Loucy (cell line): ENCODE data around the gene ARHGAP45.

ENCODE experiments used
- H2AFZ ChIP-seq: fragments of 200-600 bp; sonication (generic); 2 replicates; pipeline ENCODE4 v1.6.0; 2016; ENCODE audit warnings: antibody characterized with exemption, mild to moderate bottlenecking, low read length, moderate library complexity
- H3F3A ChIP-seq: fragments of 200-600 bp; 2 replicates; pipeline ENCODE4 v1.6.0; 2016; ENCODE audit warnings: antibody characterized with exemption, low read depth, mild to moderate bottlenecking
- H3K27me3 ChIP-seq: fragments of 200-600 bp; sonication (generic); 2 replicates; pipeline ENCODE4 v1.6.1; 2014; ENCODE audit warnings: low read length, mild to moderate bottlenecking; ENCODE audit not compliant: insufficient read depth, poor library complexity, severe bottlenecking
- H3K36me3 ChIP-seq: fragments of 200-600 bp; sonication (generic); 2 replicates; pipeline ENCODE4 v1.6.1; 2016; ENCODE audit warnings: low read length; ENCODE audit not compliant: insufficient read depth
- H3K4me1 ChIP-seq: fragments of 200-600 bp; sonication (generic); 2 replicates; pipeline ENCODE4 v1.5.1; 2014; ENCODE audit warnings: low read length, mild to moderate bottlenecking; ENCODE audit not compliant: insufficient read depth, poor library complexity, severe bottlenecking
- H3K4me2 ChIP-seq: fragments of 200-600 bp; sonication (generic); 2 replicates; pipeline ENCODE4 v1.6.0; 2014; ENCODE audit warnings: antibody characterized with exemption, low read length, low read depth, mild to moderate bottlenecking; ENCODE audit not compliant: poor library complexity, severe bottlenecking
- H3K4me3 ChIP-seq: fragments of 200-600 bp; sonication (generic); 2 replicates; pipeline ENCODE4 v1.5.1; 2014; ENCODE audit warnings: low read length, mild to moderate bottlenecking, mixed read lengths; ENCODE audit not compliant: poor library complexity, severe bottlenecking
- H3K79me2 ChIP-seq: fragments of 200-600 bp; sonication (generic); 2 replicates; pipeline ENCODE4 v1.6.1; 2014; ENCODE audit warnings: low read length; ENCODE audit not compliant: insufficient read depth
- H3K9ac ChIP-seq: fragments of 200-600 bp; sonication (generic); 2 replicates; pipeline ENCODE4 v1.6.0; 2014; ENCODE audit warnings: mild to moderate bottlenecking, low read depth, low read length, moderate library complexity; ENCODE audit not compliant: poor library complexity, severe bottlenecking
- H3K9me2 ChIP-seq: fragments of 200-600 bp; sonication (generic); replicated peaks from 2 replicates; pipeline ENCODE4 v1.6.1; 2016; ENCODE audit warnings: low read depth, low read length, mixed read lengths
- H3K9me3 ChIP-seq: fragments of 200-600 bp; sonication (generic); 2 replicates; pipeline ENCODE4 v1.6.1; 2014; ENCODE audit warnings: mild to moderate bottlenecking, antibody characterized with exemption, low read length, low read depth; ENCODE audit not compliant: insufficient read depth
- H4K20me1 ChIP-seq: fragments of 200-600 bp; sonication (generic); 2 replicates; pipeline ENCODE4 v1.6.0; 2014; ENCODE audit warnings: antibody characterized with exemption, low read length, mild to moderate bottlenecking; ENCODE audit not compliant: insufficient read depth, poor library complexity, severe bottlenecking
- EZH2phosphoT487 ChIP-seq: fragments of 200-600 bp; IDR thresholded peaks from 2 replicates; pipeline ENCODE4 v1.6.1; 2018; ENCODE audit warnings: antibody characterized with exemption, mild to moderate bottlenecking, moderate library complexity, borderline replicate concordance
- TF ChIP-seq, protein P1 (sequence below): fragments of 200-600 bp; sonication (generic); conservative IDR thresholded peaks from 2 replicates; pipeline ENCODE4 v1.5.1; 2014; ENCODE audit warnings: mild to moderate bottlenecking, antibody characterized with exemption, low read length

Gene ARHGAP45

DNA sequence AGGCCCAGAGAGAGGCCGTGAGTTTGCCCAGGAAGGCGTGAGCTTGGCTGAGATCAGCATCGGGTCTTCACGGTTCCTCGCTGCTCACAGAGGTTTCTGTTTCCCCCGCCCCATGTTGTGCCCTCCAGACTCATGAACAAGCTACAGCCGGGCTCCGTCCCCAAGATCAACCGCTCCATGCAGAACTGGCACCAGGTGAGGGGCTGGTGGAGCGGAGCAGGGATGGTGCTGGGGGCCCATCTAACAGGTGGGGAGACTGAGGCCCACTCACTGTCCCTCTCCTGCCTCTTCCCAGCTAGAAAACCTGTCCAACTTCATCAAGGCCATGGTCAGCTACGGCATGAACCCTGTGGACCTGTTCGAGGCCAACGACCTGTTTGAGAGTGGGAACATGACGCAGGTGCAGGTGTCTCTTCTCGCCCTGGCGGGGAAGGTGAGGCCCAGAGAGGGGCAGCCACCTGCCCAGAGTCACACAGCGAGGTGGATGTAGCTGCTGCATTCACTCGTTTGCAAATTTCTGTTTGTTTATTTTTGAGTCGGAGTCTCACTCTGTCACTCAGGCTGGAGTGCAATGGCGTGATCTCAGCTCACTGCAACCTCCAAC, 34.6 kb upstream of the ARHGAP45 start:
- peaks cover 35% of the 10 kb centered on the region; the same call in 1 of the 2 replicates for H3K36me3 ChIP-seq
- no peak overlapping the region for H3K9ac ChIP-seq

DNA sequence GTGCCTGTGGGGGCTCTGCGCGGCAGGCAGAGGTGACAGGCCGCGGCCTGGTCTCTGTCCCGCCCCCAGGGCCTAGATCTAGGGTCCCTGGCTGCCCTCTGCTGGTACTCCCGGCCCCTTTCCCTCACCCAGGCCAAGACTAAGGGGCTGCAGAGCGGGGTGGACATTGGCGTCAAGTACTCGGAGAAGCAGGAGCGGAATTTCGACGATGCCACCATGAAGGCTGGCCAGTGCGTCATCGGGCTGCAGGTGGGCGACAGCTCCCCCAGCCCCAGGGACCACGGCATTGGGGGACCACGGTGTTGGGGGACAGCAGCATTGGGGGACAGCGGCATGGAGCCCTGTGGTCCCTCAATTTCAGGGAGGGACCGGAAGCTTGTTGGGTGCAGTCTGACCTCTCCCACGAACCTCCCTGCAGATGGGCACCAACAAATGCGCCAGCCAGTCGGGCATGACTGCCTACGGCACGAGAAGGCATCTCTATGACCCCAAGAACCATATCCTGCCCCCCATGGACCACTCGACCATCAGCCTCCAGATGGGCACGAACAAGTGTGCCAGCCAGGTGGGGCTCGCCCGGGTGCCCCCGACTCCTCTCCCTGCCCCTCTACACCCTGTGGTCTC, 30.9 kb upstream of the ARHGAP45 start:
- Histone ChIP-seq H4K20me1 (peaks cover 19% of the 10 kb centered on the region), H3K79me2 (peaks cover 18% of the 10 kb centered on the region), H3K36me3 (peaks cover 26% of the 10 kb centered on the region; the same call in 1 of the 2 replicates), H3K9ac (no peak overlapping the region), H3F3A (peaks cover 10% of the 10 kb centered on the region), H3K9me3 (no peaks in the 10 kb centered on the region), H3K27me3 (no peaks in the 10 kb centered on the region), H2AFZ (no peak overlapping the region), H3K4me1 (peaks cover 36% of the 10 kb centered on the region), H3K4me3 (no peak overlapping the region), H3K9me2 (no peaks in the 10 kb centered on the region), H3K4me2 (no peak overlapping the region)
- no peak for TF ChIP-seq EZH2phosphoT487
- TF ChIP-seq, protein P1, sequence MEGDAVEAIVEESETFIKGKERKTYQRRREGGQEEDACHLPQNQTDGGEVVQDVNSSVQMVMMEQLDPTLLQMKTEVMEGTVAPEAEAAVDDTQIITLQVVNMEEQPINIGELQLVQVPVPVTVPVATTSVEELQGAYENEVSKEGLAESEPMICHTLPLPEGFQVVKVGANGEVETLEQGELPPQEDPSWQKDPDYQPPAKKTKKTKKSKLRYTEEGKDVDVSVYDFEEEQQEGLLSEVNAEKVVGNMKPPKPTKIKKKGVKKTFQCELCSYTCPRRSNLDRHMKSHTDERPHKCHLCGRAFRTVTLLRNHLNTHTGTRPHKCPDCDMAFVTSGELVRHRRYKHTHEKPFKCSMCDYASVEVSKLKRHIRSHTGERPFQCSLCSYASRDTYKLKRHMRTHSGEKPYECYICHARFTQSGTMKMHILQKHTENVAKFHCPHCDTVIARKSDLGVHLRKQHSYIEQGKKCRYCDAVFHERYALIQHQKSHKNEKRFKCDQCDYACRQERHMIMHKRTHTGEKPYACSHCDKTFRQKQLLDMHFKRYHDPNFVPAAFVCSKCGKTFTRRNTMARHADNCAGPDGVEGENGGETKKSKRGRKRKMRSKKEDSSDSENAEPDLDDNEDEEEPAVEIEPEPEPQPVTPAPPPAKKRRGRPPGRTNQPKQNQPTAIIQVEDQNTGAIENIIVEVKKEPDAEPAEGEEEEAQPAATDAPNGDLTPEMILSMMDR = peak; percentile 24; the same call in 1 of the 2 replicates

More for the DNA sequence above, 34.6 kb upstream of the ARHGAP45 start:
- Histone ChIP-seq H2AFZ (no peak overlapping the region), H3K79me2 (peaks cover 55% of the 10 kb centered on the region), H3F3A (peaks cover under 1% of the 10 kb centered on the region; the same call in 1 of the 2 replicates), H3K27me3 (no peaks in the 10 kb centered on the region), H3K9me3 (no peaks in the 10 kb centered on the region), H3K4me2 (no peak overlapping the region), H3K4me1 (peaks cover 9% of the 10 kb centered on the region), H3K4me3 (no peak overlapping the region), H4K20me1 (peaks cover 52% of the 10 kb centered on the region), H3K9me2 (no peaks in the 10 kb centered on the region)
- TF ChIP-seq EZH2phosphoT487 = no peak
- TF ChIP-seq, protein P1 = no peak

DNA sequence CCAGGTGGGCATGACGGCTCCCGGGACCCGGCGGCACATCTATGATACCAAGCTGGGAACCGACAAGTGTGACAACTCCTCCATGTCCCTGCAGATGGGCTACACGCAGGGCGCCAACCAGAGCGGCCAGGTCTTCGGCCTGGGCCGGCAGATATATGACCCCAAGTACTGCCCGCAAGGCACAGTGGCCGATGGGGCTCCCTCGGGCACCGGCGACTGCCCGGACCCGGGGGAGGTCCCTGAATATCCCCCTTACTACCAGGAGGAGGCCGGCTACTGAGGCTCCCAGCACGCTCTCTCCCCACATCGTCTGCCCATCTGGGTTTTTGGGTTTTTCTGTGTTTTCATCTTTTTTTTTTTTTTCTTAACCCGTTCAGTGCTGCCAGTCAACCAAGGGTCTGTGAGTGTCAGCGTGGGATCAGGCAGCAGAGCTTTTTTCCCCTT, 29.3 kb upstream of the ARHGAP45 start:
- peak overlapping the region; percentile 83 for H3K4me3 ChIP-seq
- H3K36me3 ChIP-seq = peaks cover 15% of the 10 kb centered on the region; the same call in 1 of the 2 replicates
- H3K9ac ChIP-seq = peak overlapping the region; percentile 65
- peaks cover 39% of the 10 kb centered on the region for H3K4me1 ChIP-seq
- peaks cover 7% of the 10 kb centered on the region; the same call in 1 of the 2 replicates for H3K79me2 ChIP-seq
- TF ChIP-seq, protein P1 = no peak
- H3K9me2 ChIP-seq = no peaks in the 10 kb centered on the region
- H2AFZ ChIP-seq = no peak overlapping the region
- H4K20me1 ChIP-seq = peaks cover 10% of the 10 kb centered on the region
- peak overlapping the region; percentile 88 for H3K4me2 ChIP-seq
- no peaks in the 10 kb centered on the region for H3K9me3 ChIP-seq
- H3K27me3 ChIP-seq = no peaks in the 10 kb centered on the region
- H3F3A ChIP-seq = peaks cover 10% of the 10 kb centered on the region
